NCI-H2227 (cell line): ENCODE data around the gene L3MBTL3.

Source experiments
- DNase-seq: peaks from one replicate; lab custom pipeline; 2025; ENCODE audit not compliant: unreplicated experiment; lab: John Stamatoyannopoulos, UW

Gene L3MBTL3

GRCh38 chr6:130026859-130027258 lies 8.5 kb downstream of the L3MBTL3 start:
- DNase-seq = no peak

GRCh38 chr6:130027948-130028347 lies 9.6 kb downstream of the L3MBTL3 start:
- no peak for DNase-seq

- DNase-seq = no peak
These were observed 10.8 kb downstream of the L3MBTL3 start for GRCh38 chr6:130029163-130029562.

GRCh38 chr6:130032758-130033340 lies 14.5 kb downstream of the L3MBTL3 start:
- no peak for DNase-seq

- no peak for DNase-seq
These were observed 15.6 kb downstream of the L3MBTL3 start for GRCh38 chr6:130033949-130034348.

GRCh38 chr6:130034378-130035146 lies 16.2 kb downstream of the L3MBTL3 start:
- DNase-seq = no peak

- DNase-seq = no peak
These were observed 16.8 kb downstream of the L3MBTL3 start for GRCh38 chr6:130035211-130035610.

- no peak for DNase-seq
These were observed 18.9 kb downstream of the L3MBTL3 start for GRCh38 chr6:130037207-130037811.

- DNase-seq = no peak
These were observed 23.2 kb downstream of the L3MBTL3 start for GRCh38 chr6:130041594-130041993.

- DNase-seq = no peak
These were observed 25.0 kb downstream of the L3MBTL3 start for GRCh38 chr6:130043344-130043743.

GRCh38 chr6:130045622-130046021 lies 27.2 kb downstream of the L3MBTL3 start:
- no peak for DNase-seq

GRCh38 chr6:130046671-130047070 lies 28.3 kb downstream of the L3MBTL3 start:
- no peak for DNase-seq

- no peak for DNase-seq
These were observed 29.0 kb downstream of the L3MBTL3 start for GRCh38 chr6:130047088-130047995.

GRCh38 chr6:130050230-130050629 lies 31.8 kb downstream of the L3MBTL3 start:
- DNase-seq = no peak

- no peak for DNase-seq
These were observed 36.3 kb downstream of the L3MBTL3 start for GRCh38 chr6:130054725-130055124.

- DNase-seq = no peak
These were observed 36.9 kb downstream of the L3MBTL3 start for GRCh38 chr6:130055271-130055670.

GRCh38 chr6:130057495-130057894 lies 39.1 kb downstream of the L3MBTL3 start:
- DNase-seq = no peak

GRCh38 chr6:130063806-130064205 lies 45.4 kb downstream of the L3MBTL3 start:
- DNase-seq = no peak

GRCh38 chr6:130065609-130066156 lies 47.3 kb downstream of the L3MBTL3 start:
- no peak for DNase-seq

- DNase-seq = no peak
These were observed 51.1 kb downstream of the L3MBTL3 start for GRCh38 chr6:130069485-130069884.

GRCh38 chr6:130070326-130070725 lies 51.9 kb downstream of the L3MBTL3 start:
- no peak for DNase-seq
